Measurements from ENCODE around the gene UBN1. TPM values are rescaled to one million over a fixed set of nuclear protein-coding genes. Genes with fewer than 3 reads are reported as not detected.

Gene UBN1
- total RNA-seq, 1 donor from 2014 or later: 17.6 TPM

- no peaks in the 10 kb centered on the region for H3K27me3 ChIP-seq (ENCODE audit: control insufficient read depth, insufficient read depth, low read length)
- H3K36me3 ChIP-seq (ENCODE audit: control insufficient read depth, insufficient read depth, low read length): peaks cover 29% of the 10 kb centered on the region
- no peak for FAIRE-seq
- no peak for DNase-seq (ENCODE audit: low read depth)
- no peak for TF ChIP-seq CTCF (IDR thresholded peaks at IDR 0.05; ENCODE audit: insufficient read depth, low read length, severe bottlenecking)
- H3K4me3 ChIP-seq (ENCODE audit: low read depth, low read length): no peak overlapping the region
Observed at GRCh38 chr16:4870138-4870671, 22.9 kb downstream of the UBN1 start.

- Histone ChIP-seq H3K36me3 (ENCODE audit: control insufficient read depth, insufficient read depth, low read length) (peaks cover 33% of the 10 kb centered on the region), H3K4me3 (ENCODE audit: low read depth, low read length) (no peak overlapping the region), H3K27me3 (ENCODE audit: control insufficient read depth, insufficient read depth, low read length) (no peaks in the 10 kb centered on the region)
- no peak for DNase-seq (ENCODE audit: low read depth)
- FAIRE-seq: peak; percentile 87
- TF ChIP-seq CTCF (IDR thresholded peaks at IDR 0.05; ENCODE audit: insufficient read depth, low read length, severe bottlenecking): no peak
Observed at GRCh38 chr16:4871071-4871470, 23.8 kb downstream of the UBN1 start.

- Histone ChIP-seq H3K27me3 (ENCODE audit: control insufficient read depth, insufficient read depth, low read length) (no peaks in the 10 kb centered on the region), H3K4me3 (ENCODE audit: low read depth, low read length) (no peak overlapping the region), H3K36me3 (ENCODE audit: control insufficient read depth, insufficient read depth, low read length) (peaks cover 37% of the 10 kb centered on the region)
- FAIRE-seq (no peak), DNase-seq (ENCODE audit: low read depth) (no peak)
- no peak for TF ChIP-seq CTCF (IDR thresholded peaks at IDR 0.05; ENCODE audit: insufficient read depth, low read length, severe bottlenecking)
Observed at GRCh38 chr16:4873091-4873490, 25.8 kb downstream of the UBN1 start.

GRCh38 chr16:4874666-4875065, 27.4 kb downstream of the UBN1 start:
- Histone ChIP-seq H3K36me3 (ENCODE audit: control insufficient read depth, insufficient read depth, low read length) (peaks cover 42% of the 10 kb centered on the region), H3K4me3 (ENCODE audit: low read depth, low read length) (no peak overlapping the region), H3K27me3 (ENCODE audit: control insufficient read depth, insufficient read depth, low read length) (no peaks in the 10 kb centered on the region)
- no peak for TF ChIP-seq CTCF (IDR thresholded peaks at IDR 0.05; ENCODE audit: insufficient read depth, low read length, severe bottlenecking)
- FAIRE-seq (no peak), DNase-seq (ENCODE audit: low read depth) (no peak)

GRCh38 chr16:4876646-4877379, 29.5 kb downstream of the UBN1 start:
- Histone ChIP-seq H3K27me3 (ENCODE audit: control insufficient read depth, insufficient read depth, low read length) (no peaks in the 10 kb centered on the region), H3K4me3 (ENCODE audit: low read depth, low read length) (no peak overlapping the region), H3K36me3 (ENCODE audit: control insufficient read depth, insufficient read depth, low read length) (peaks cover 38% of the 10 kb centered on the region)
- no peak for TF ChIP-seq CTCF (IDR thresholded peaks at IDR 0.05; ENCODE audit: insufficient read depth, low read length, severe bottlenecking)
- DNase-seq (ENCODE audit: low read depth) (no peak), FAIRE-seq (no peak)

- no peak for FAIRE-seq
- H3K36me3 ChIP-seq (ENCODE audit: control insufficient read depth, insufficient read depth, low read length): peaks cover 39% of the 10 kb centered on the region
Observed at GRCh38 chr16:4877380-4877685, 30.1 kb downstream of the UBN1 start.

More at GRCh38 chr16:4877380-4877685, 30.1 kb downstream of the UBN1 start:
- no peak overlapping the region for H3K4me3 ChIP-seq (ENCODE audit: low read depth, low read length)
- no peak for TF ChIP-seq CTCF (IDR thresholded peaks at IDR 0.05; ENCODE audit: insufficient read depth, low read length, severe bottlenecking)
- no peak for DNase-seq (ENCODE audit: low read depth)
- H3K27me3 ChIP-seq (ENCODE audit: control insufficient read depth, insufficient read depth, low read length): no peaks in the 10 kb centered on the region
